ENCODE data around the gene C9orf72.

DNA sequence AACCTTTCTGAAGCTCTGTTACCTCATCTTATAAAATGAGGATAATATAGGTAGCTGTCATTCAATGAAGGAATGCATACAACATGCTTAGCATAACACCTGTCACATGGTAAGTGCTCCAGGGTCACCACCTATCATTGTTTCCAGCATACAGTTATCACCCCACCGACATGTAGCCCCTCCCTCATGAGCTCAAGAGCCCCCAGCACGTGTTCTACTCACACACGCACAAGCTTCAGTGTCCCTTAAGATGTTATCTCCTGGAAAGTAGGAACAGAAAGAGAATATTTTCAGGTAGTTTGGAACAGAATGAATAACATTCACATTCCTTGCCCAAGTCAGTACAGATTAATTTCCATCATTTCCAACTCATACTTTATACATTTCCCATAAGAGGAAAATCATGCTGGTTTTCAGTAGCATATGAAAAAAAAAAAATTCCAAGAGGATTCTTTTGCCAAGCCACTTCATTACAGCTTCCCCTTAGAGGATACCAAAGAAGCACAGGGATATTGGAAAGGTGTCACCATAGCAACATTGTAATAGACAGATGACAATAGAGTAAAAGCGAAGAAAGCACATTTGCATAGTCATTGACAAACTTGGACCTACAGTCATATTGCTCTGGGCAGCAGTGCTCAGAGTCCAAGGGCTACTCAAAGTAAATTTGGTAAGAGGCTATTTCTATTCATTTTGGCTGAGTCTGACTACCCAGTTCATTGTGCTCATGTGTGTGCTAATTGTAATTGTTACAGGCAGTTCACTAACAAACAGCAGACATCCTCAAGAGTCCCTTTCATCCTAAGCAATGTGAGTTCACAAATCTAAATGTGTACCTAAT, 42.1 kb downstream of the C9orf72 start:
- TF ChIP-seq, protein P1, sequence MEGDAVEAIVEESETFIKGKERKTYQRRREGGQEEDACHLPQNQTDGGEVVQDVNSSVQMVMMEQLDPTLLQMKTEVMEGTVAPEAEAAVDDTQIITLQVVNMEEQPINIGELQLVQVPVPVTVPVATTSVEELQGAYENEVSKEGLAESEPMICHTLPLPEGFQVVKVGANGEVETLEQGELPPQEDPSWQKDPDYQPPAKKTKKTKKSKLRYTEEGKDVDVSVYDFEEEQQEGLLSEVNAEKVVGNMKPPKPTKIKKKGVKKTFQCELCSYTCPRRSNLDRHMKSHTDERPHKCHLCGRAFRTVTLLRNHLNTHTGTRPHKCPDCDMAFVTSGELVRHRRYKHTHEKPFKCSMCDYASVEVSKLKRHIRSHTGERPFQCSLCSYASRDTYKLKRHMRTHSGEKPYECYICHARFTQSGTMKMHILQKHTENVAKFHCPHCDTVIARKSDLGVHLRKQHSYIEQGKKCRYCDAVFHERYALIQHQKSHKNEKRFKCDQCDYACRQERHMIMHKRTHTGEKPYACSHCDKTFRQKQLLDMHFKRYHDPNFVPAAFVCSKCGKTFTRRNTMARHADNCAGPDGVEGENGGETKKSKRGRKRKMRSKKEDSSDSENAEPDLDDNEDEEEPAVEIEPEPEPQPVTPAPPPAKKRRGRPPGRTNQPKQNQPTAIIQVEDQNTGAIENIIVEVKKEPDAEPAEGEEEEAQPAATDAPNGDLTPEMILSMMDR (IDR thresholded peaks at IDR 0.05), result no peak
- TF ChIP-seq POLR2A (IDR thresholded peaks at IDR 0.05) (no peak), EP300 (IDR thresholded peaks at IDR 0.05; ENCODE audit: low read depth) (no peak), POLR2AphosphoS5 (IDR thresholded peaks at IDR 0.05) (no peak)
